ENCODE measurements around the gene PTPN5. TPM values are rescaled to one million over a fixed set of nuclear protein-coding genes. Genes with fewer than 3 reads are reported as not detected.

PTPN5 gene
- total and polyA plus RNA-seq, 2 donors = 0.09 to 0.46 TPM

GRCh38 chr11:18736590-18737148 lies 54.9 kb downstream of the PTPN5 start:
- no peaks in the 10 kb centered on the region for H3K4me1 ChIP-seq (ENCODE audit: control insufficient read depth in 2 of 2, insufficient read depth in 2 of 2, low read length in 2 of 2)
- H3K4me3 ChIP-seq (ENCODE audit: low read length in 2 of 2) = no peak overlapping the region
- no peaks in the 10 kb centered on the region for H3K36me3 ChIP-seq (ENCODE audit: control insufficient read depth in 2 of 2, insufficient read depth in 2 of 2, low read length in 1 of 2)
- peaks cover 0 to 2% of the 10 kb centered on the region in 2 donors for H3K27me3 ChIP-seq (ENCODE audit: control insufficient read depth in 2 of 2, insufficient read depth in 1 of 2, low read length in 1 of 2)
- 85% methylated on average over 10 of the region's 10 CpGs for WGBS
- no peak overlapping the region for H3K27ac ChIP-seq (ENCODE audit: low read depth in 1 of 2, low read length in 1 of 2)
- no peak for DNase-seq (ENCODE audit: low read depth in 6 of 9, low spot score in 9 of 9)
- no peaks in the 10 kb centered on the region for H3K9me3 ChIP-seq (ENCODE audit: control insufficient read depth in 2 of 2, insufficient read depth in 1 of 2, low read length in 1 of 2)

DNA sequence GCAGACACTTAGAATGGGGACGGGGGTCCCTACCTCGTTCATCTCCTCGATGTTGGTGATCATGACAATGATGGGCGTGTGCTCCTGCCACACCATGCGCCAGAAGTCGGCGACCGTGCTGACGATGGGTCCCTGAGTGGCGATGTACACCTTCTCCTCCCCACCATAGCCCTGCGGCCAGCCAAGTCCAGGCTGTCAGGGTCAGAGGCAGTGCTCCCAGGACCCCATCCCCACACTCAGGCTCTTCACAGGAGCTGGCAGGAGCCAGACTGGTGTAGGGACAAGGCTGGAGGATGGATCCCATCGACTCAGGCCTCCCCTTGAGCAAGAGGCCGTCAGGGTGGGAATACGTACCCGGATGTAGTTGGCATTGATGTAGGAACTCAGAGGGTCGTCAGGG lies 58.4 kb downstream of the PTPN5 start:
- no peak for DNase-seq (ENCODE audit: low read depth in 6 of 9, low spot score in 9 of 9)
- Histone ChIP-seq H3K4me3 (ENCODE audit: low read length in 2 of 2) (no peak overlapping the region), H3K27me3 (ENCODE audit: control insufficient read depth in 2 of 2, insufficient read depth in 1 of 2, low read length in 1 of 2) (peaks cover 0 to 2% of the 10 kb centered on the region in 2 donors), H3K36me3 (ENCODE audit: control insufficient read depth in 2 of 2, insufficient read depth in 2 of 2, low read length in 1 of 2) (no peaks in the 10 kb centered on the region), H3K9me3 (ENCODE audit: control insufficient read depth in 2 of 2, insufficient read depth in 1 of 2, low read length in 1 of 2) (no peaks in the 10 kb centered on the region), H3K27ac (ENCODE audit: low read depth in 1 of 2, low read length in 1 of 2) (no peak overlapping the region), H3K4me1 (ENCODE audit: control insufficient read depth in 2 of 2, insufficient read depth in 2 of 2, low read length in 2 of 2) (no peaks in the 10 kb centered on the region)
- 95% methylated on average over 16 of the region's 16 CpGs for WGBS

DNA sequence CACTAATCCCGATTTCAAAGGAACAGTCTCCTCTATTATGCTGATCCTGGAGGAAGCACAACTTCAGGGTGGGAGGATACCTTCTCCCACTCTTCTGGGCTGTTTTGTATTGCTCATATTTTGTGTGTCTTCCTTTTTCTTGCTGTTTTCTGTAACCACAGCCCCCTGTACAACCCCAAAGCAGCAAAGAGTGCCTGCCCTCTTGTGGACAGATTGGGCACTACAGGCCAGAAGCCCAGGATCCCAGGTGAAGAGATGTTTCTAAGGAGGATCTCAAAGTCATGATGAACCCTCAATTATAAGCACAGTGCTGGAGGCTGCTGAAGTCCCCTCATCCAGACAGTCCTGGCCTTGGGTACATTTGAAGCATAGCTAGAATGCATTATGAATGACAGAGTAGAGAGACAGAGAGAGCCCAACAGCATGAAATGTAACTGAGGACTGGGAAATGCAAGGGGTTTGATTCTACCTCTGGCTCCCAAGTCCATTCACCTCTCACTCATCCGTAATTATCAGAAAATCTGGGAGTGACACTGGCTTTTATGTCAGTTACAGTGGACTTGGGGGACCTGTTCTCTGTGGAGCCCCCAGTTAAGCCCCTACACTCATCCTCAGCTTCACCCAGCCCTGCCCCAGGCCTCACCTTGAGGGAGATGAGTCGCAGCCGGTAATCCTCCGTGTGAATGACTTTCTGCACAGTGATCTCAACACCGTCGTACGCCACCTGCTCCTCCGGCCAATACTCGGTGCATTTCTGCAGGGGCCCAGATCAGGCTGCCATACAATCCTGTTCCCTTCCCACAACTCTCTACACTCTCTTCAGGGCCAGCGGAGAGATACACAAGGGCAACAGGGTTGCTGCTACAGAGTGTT lies 59.4 kb downstream of the PTPN5 start:
- Histone ChIP-seq H3K4me1 (ENCODE audit: control insufficient read depth in 2 of 2, insufficient read depth in 2 of 2, low read length in 2 of 2) (peaks cover 0 to 2% of the 10 kb centered on the region in 2 donors), H3K9me3 (ENCODE audit: control insufficient read depth in 2 of 2, insufficient read depth in 1 of 2, low read length in 1 of 2) (no peaks in the 10 kb centered on the region), H3K27ac (ENCODE audit: low read depth in 1 of 2, low read length in 1 of 2) (no peak overlapping the region), H3K36me3 (ENCODE audit: control insufficient read depth in 2 of 2, insufficient read depth in 2 of 2, low read length in 1 of 2) (no peaks in the 10 kb centered on the region), H3K27me3 (ENCODE audit: control insufficient read depth in 2 of 2, insufficient read depth in 1 of 2, low read length in 1 of 2) (peaks cover 0 to 2% of the 10 kb centered on the region in 2 donors), H3K4me3 (ENCODE audit: low read length in 2 of 2) (no peak overlapping the region)
- DNase-seq (ENCODE audit: low read depth in 6 of 9, low spot score in 9 of 9) = peak in 8 of 9 donors; percentile 34 to 75 (median 54)
- WGBS = 88% methylated on average over 11 of the region's 11 CpGs

DNA sequence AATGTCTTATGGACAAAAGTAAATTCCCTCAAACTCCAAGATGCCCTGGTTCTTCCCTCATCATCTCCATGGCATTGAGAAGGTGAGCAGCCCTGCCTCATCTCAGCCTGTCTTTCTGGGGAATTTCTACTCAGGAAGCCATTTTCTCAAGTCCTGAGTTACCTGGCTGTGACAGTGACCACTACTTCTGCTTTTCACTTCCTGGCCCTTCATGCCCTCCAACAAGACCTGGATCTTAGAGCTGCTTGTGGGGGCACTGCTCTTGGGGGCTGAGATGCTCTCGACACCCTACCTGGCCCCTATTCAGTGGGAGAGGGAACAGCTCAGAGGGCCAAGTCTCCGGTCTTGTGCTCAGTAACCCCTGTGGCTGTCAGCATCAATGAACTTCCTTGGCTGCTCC lies 60.2 kb downstream of the PTPN5 start:
- no peaks in the 10 kb centered on the region for H3K36me3 ChIP-seq (ENCODE audit: control insufficient read depth in 2 of 2, insufficient read depth in 2 of 2, low read length in 1 of 2)
- H3K4me3 ChIP-seq (ENCODE audit: low read length in 2 of 2) = no peak overlapping the region
- no peak overlapping the region for H3K27ac ChIP-seq (ENCODE audit: low read depth in 1 of 2, low read length in 1 of 2)
- DNase-seq (ENCODE audit: low read depth in 6 of 9, low spot score in 9 of 9) = no peak
- H3K4me1 ChIP-seq (ENCODE audit: control insufficient read depth in 2 of 2, insufficient read depth in 2 of 2, low read length in 2 of 2) = peaks cover 0 to 2% of the 10 kb centered on the region in 2 donors
- 52% methylated on average over 2 of the region's 2 CpGs for WGBS
- H3K9me3 ChIP-seq (ENCODE audit: control insufficient read depth in 2 of 2, insufficient read depth in 1 of 2, low read length in 1 of 2) = no peaks in the 10 kb centered on the region
- H3K27me3 ChIP-seq (ENCODE audit: control insufficient read depth in 2 of 2, insufficient read depth in 1 of 2, low read length in 1 of 2) = peaks cover 0 to under 1% of the 10 kb centered on the region in 2 donors

GRCh38 chr11:18730020-18730419 lies 61.6 kb downstream of the PTPN5 start:
- peaks cover 0 to 2% of the 10 kb centered on the region in 2 donors for H3K4me1 ChIP-seq (ENCODE audit: control insufficient read depth in 2 of 2, insufficient read depth in 2 of 2, low read length in 2 of 2)
- DNase-seq (ENCODE audit: low read depth in 6 of 9, low spot score in 9 of 9) = no peak
- no peaks in the 10 kb centered on the region for H3K27me3 ChIP-seq (ENCODE audit: control insufficient read depth in 2 of 2, insufficient read depth in 1 of 2, low read length in 1 of 2)
- no peak overlapping the region for H3K27ac ChIP-seq (ENCODE audit: low read depth in 1 of 2, low read length in 1 of 2)
- 96% methylated on average over 9 of the region's 9 CpGs for WGBS
- no peak overlapping the region for H3K4me3 ChIP-seq (ENCODE audit: low read length in 2 of 2)
- H3K36me3 ChIP-seq (ENCODE audit: control insufficient read depth in 2 of 2, insufficient read depth in 2 of 2, low read length in 1 of 2) = no peaks in the 10 kb centered on the region
- no peaks in the 10 kb centered on the region for H3K9me3 ChIP-seq (ENCODE audit: control insufficient read depth in 2 of 2, insufficient read depth in 1 of 2, low read length in 1 of 2)

DNA sequence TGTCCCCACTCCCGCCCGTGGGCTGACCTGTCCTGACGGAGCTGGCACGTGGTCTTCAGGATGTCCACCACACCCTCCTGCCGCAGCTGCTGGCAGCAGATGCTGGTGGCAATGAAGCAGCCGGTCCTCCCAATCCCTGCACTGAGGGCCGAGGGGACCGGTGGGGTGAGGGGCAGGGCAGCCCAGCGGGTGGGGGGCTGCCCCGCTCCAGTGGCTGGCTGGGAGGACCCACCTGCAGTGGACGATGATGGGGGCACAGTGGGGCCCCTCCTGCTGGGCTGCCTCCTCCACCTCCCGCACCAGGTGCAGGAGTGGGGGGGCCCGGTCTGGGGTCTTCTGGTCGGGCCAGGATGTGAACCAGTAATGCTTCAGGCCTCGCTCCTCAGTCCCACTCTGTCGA lies 62.2 kb downstream of the PTPN5 start:
- Histone ChIP-seq H3K4me1 (ENCODE audit: control insufficient read depth in 2 of 2, insufficient read depth in 2 of 2, low read length in 2 of 2) (peaks cover 0 to 2% of the 10 kb centered on the region in 2 donors), H3K9me3 (ENCODE audit: control insufficient read depth in 2 of 2, insufficient read depth in 1 of 2, low read length in 1 of 2) (no peaks in the 10 kb centered on the region), H3K4me3 (ENCODE audit: low read length in 2 of 2) (no peak overlapping the region), H3K27ac (ENCODE audit: low read depth in 1 of 2, low read length in 1 of 2) (no peak overlapping the region), H3K36me3 (ENCODE audit: control insufficient read depth in 2 of 2, insufficient read depth in 2 of 2, low read length in 1 of 2) (no peaks in the 10 kb centered on the region), H3K27me3 (ENCODE audit: control insufficient read depth in 2 of 2, insufficient read depth in 1 of 2, low read length in 1 of 2) (no peaks in the 10 kb centered on the region)
- WGBS = 96% methylated on average over 16 of the region's 16 CpGs
- DNase-seq (ENCODE audit: low read depth in 6 of 9, low spot score in 9 of 9) = no peak

GRCh38 chr11:18728658-18729057 lies 62.9 kb downstream of the PTPN5 start:
- Histone ChIP-seq H3K27me3 (ENCODE audit: control insufficient read depth in 2 of 2, insufficient read depth in 1 of 2, low read length in 1 of 2) (no peaks in the 10 kb centered on the region), H3K9me3 (ENCODE audit: control insufficient read depth in 2 of 2, insufficient read depth in 1 of 2, low read length in 1 of 2) (no peaks in the 10 kb centered on the region), H3K36me3 (ENCODE audit: control insufficient read depth in 2 of 2, insufficient read depth in 2 of 2, low read length in 1 of 2) (no peaks in the 10 kb centered on the region), H3K4me3 (ENCODE audit: low read length in 2 of 2) (no peak overlapping the region), H3K27ac (ENCODE audit: low read depth in 1 of 2, low read length in 1 of 2) (no peak overlapping the region), H3K4me1 (ENCODE audit: control insufficient read depth in 2 of 2, insufficient read depth in 2 of 2, low read length in 2 of 2) (peaks cover 0 to 2% of the 10 kb centered on the region in 2 donors)
- no peak for DNase-seq (ENCODE audit: low read depth in 6 of 9, low spot score in 9 of 9)
- 97% methylated on average over 13 of the region's 13 CpGs for whole genome bisulfite sequencing

DNA sequence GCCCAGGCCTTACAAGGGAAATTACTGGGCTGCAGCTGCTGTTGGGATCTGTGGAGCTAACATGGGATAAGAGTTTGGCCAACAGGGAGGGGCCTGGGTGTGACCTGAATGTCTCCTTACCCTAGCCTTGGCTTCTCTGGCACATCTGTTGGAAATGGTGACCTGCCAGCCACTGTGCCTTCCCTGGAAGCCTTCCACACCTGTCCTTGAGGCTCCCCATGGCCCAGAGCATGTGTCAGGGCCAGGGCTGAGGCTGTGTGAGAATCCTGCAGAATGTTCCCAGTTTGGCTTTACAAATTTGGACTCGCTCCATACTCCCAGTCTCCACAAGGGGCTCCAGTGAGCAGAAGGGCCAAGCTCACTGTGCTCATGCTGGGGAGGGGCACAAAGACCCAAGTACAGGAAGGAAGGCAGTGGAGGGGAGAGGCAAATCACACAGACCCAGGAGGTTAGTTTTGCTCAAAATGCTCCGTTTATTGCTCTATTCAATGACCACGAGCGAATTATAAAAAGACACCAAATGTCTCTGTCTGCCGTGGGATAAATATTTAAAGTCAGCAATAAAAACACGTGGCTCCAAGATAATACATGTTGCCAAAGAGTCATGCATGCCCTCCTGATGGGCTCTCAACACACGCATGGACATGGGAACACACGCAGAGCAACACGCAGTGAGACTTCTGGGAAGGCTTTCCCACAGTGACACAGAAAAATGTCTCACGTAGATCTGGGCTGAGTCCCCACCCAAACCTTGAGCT lies 63.9 kb downstream of the PTPN5 start:
- Histone ChIP-seq H3K4me3 (ENCODE audit: low read length in 2 of 2) (no peak overlapping the region), H3K4me1 (ENCODE audit: control insufficient read depth in 2 of 2, insufficient read depth in 2 of 2, low read length in 2 of 2) (peaks cover 0 to 2% of the 10 kb centered on the region in 2 donors), H3K27me3 (ENCODE audit: control insufficient read depth in 2 of 2, insufficient read depth in 1 of 2, low read length in 1 of 2) (no peaks in the 10 kb centered on the region), H3K36me3 (ENCODE audit: control insufficient read depth in 2 of 2, insufficient read depth in 2 of 2, low read length in 1 of 2) (no peaks in the 10 kb centered on the region), H3K27ac (ENCODE audit: low read depth in 1 of 2, low read length in 1 of 2) (no peak overlapping the region), H3K9me3 (ENCODE audit: control insufficient read depth in 2 of 2, insufficient read depth in 1 of 2, low read length in 1 of 2) (no peaks in the 10 kb centered on the region)
- DNase-seq (ENCODE audit: low read depth in 6 of 9, low spot score in 9 of 9) = peak in 7 of 9 donors; percentile 35 to 80 (median 51)
- WGBS = 55% methylated on average over 10 of the region's 10 CpGs

- WGBS = 95% methylated on average over 7 of the region's 7 CpGs
- H3K27ac ChIP-seq (ENCODE audit: low read depth in 1 of 2, low read length in 1 of 2) = no peak within 1 kb of the TSS
- DNase-seq (ENCODE audit: low read depth in 6 of 9, low spot score in 9 of 9) = no peak
- peaks cover 0 to 14% of the 10 kb centered on the region in 2 donors for H3K4me1 ChIP-seq (ENCODE audit: control insufficient read depth in 2 of 2, insufficient read depth in 2 of 2, low read length in 2 of 2)
- no peaks in the 10 kb centered on the region for H3K36me3 ChIP-seq (ENCODE audit: control insufficient read depth in 2 of 2, insufficient read depth in 2 of 2, low read length in 1 of 2)
- H3K4me3 ChIP-seq (ENCODE audit: low read length in 2 of 2) = no peak within 1 kb of the TSS
- peaks cover 0 to 10% of the 10 kb centered on the region in 2 donors for H3K27me3 ChIP-seq (ENCODE audit: control insufficient read depth in 2 of 2, insufficient read depth in 1 of 2, low read length in 1 of 2)
- H3K9me3 ChIP-seq (ENCODE audit: control insufficient read depth in 2 of 2, insufficient read depth in 1 of 2, low read length in 1 of 2) = peaks cover 0 to 2% of the 10 kb centered on the region in 2 donors
Measured at GRCh38 chr11:18726040-18726439, 65.6 kb downstream of the PTPN5 start, which contains the start of gene IGSF22. IGSF22 (minus strand) TSS chr11:18726188; CDS start chr11:18724236, 1,952 bp downstream.
